Measurements from ENCODE around the gene RNF212B.

DNA sequence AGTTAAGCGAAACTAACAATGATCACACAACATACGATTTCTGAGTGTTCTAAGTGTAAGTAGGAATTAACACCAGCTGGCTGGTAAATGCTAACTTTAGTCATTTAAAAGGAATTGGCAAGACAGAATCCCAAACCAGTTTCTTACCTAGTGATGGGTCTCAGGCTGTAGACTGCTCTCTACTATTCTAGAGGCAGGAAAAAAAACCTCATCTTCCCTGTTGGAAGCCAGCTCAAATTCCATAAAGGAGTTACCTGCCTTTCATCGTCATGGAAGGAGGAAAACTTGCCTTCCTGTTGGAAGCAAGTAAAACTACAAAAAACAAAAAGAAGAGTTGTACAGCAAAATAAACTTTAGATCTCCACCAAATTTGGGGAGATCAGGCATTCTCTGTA, 30.6 kb upstream of the RNF212B start:
- TF ChIP-seq, protein P1, sequence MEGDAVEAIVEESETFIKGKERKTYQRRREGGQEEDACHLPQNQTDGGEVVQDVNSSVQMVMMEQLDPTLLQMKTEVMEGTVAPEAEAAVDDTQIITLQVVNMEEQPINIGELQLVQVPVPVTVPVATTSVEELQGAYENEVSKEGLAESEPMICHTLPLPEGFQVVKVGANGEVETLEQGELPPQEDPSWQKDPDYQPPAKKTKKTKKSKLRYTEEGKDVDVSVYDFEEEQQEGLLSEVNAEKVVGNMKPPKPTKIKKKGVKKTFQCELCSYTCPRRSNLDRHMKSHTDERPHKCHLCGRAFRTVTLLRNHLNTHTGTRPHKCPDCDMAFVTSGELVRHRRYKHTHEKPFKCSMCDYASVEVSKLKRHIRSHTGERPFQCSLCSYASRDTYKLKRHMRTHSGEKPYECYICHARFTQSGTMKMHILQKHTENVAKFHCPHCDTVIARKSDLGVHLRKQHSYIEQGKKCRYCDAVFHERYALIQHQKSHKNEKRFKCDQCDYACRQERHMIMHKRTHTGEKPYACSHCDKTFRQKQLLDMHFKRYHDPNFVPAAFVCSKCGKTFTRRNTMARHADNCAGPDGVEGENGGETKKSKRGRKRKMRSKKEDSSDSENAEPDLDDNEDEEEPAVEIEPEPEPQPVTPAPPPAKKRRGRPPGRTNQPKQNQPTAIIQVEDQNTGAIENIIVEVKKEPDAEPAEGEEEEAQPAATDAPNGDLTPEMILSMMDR (conservative IDR thresholded peaks at IDR 0.05 in 1 of 2, IDR thresholded peaks at IDR 0.05 in 1 of 2; ENCODE audit: low read depth in 1 of 2, low read length in 2 of 2) = no peak
- TF ChIP-seq EZH2 (IDR thresholded peaks at IDR 0.05; ENCODE audit: low read length, missing control alignments) = no peak

All from fibroblast of lung (primary cell).